EL (cell line): ENCODE measurements around the gene PRPSAP2.
"Not testable (repeated sequence)": the region's sequence is repeated elsewhere in the genome, so short reads cannot be mapped to it uniquely, and the experiment has no call there.

Experiments
- DNase-seq: peaks from one replicate; pipeline ENCODE4 v3.0.0-alpha.2; 2016

PRPSAP2 gene

GRCh38 chr17:18946536-18946935 is 88.6 kb downstream of the PRPSAP2 start:
- no peak for DNase-seq

DNA sequence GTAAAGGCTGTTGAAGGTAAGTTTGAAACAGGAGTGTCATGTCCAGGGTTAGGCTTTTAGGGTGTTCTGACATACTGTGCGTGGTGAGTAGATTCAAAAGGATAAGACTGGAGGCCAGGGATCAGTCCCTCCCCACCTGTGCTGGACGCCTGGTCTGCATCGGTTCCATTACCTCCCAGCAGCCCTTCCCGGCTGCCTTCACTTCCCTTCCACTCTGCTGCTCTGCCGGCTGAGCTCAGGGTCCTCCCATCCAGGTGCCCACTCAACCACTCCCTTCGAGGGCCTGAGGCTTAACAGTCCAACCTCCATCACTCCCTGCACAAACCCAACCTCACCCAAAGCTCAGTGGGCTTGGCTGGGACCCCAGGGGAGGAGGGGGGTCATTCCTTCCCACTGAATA is 89.9 kb downstream of the PRPSAP2 start:
- DNase-seq = no peak

GRCh38 chr17:18948476-18949006 is 90.6 kb downstream of the PRPSAP2 start:
- DNase-seq = no peak

- no peak for DNase-seq
Measured at GRCh38 chr17:18949566-18949965, 91.6 kb downstream of the PRPSAP2 start.

- DNase-seq = no peak
Measured at GRCh38 chr17:18950346-18950745, 92.4 kb downstream of the PRPSAP2 start.

DNA sequence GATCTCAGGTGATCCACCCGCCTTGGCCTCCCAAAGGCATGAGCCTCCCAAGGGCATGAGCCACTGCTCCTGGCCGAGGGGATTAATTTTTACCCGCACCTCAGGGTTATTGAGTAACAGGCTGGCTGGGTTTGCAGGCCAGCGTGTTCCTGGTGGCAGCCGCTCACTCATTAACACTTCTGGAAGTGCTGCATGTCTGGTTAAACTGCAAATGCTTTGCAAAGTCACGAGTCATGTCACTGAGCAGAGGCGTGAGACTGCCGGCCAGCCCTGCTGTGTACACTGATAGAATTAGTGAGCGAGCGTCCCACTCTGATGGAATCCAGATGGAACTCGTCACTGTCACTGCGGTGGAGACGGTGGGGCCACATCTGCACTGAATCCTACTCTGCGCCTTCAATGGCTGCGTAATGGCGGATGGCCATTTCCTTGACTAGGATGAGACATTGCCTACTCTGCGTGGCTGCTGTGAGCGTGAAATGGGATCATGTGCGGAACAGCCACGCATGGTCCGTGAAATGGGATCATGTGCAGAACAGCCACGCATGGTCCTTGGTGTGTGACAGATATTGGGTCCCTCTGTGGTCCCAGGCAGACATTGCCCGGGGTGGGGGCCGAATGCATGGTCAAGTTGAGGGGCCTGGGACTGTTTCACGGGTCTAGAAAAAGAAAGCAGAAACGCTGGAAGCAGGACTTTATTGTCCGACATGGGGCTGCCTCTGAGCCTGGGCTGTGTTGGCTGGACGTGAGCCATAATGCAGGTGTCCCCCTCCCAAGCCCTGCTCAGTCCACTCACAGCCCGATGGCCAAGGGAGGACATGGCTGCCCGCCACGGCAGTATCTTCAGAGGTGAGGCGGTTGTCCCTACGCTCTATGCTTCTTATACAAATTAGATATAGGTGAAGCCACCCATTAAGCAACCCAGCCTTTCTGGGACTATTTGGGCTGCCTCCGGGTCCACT is 93.3 kb downstream of the PRPSAP2 start:
- DNase-seq = no peak

DNA sequence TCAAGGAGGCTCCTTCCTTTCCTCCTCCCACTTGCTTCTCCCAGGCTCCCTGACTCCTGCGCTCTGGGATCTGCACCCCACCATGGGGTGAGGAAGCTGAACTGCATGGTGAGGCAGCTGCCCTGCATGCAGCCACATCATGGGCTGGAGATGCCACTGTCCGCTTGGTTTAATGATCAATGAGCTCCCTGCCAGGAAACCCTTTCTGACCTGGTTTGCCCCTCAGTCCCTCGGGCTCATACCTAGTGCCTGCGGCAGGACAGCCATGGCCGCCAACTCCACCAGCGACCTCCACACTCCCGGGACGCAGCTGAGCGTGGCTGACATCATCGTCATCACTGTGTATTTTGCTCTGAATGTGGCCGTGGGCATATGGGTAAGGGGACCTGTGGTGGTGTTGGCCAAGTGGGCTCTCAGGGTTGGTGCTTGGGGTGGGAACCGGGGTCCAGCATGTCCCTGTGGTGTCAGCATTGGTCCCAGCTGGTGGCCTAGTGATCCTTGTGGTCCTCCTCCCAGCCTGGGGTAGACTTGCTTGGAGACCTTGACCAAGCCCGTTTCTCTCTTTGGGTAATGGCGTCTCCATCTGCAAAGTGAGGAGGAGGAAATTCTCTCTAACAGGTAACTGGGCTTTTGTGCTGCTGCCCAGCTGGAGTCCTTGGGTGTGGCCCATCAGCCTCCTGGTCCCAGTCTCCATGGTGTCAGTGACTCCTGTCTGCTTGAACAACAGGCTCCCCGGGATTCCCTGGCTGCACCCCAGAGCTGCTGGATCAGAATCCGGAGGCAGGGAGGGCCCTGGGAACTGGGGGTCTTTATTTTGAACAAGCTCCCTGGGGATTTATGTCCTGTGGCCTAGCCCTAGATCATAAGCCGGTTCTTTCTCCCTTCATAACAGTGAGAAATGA is 94.3 kb downstream of the PRPSAP2 start, which contains the start of gene SLC5A10:
SLC5A10 (plus strand) TSS at position 225 of the 902 bp plus-strand sequence; CDS start at position 266, 41 bp downstream.
- DNase-seq = no peak

- DNase-seq = no peak
Measured at GRCh38 chr17:18953231-18953728, 95.3 kb downstream of the PRPSAP2 start.

DNA sequence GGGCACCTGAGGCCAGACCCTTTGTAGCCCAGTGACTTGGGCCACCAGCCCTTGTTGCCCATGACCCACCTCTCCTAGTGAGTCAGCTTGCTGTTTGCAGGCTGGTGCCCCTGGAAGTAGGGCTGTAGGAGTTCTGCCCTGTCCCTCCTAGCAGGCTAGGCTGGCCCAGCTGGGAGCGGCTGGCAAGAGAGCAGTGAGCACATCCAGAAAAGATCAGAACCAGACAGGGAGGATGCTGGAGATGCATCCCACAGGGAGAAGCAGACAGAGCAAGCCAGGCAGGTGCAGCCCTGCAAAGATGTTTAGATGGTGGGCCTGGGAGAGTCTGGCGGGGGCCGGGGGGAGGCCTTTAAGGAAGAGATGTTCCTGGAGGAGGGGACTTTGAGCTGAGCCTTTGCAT is 96.4 kb downstream of the PRPSAP2 start:
- no peak for DNase-seq

- DNase-seq = no peak
Measured at GRCh38 chr17:18955009-18955408, 97.1 kb downstream of the PRPSAP2 start.

DNA sequence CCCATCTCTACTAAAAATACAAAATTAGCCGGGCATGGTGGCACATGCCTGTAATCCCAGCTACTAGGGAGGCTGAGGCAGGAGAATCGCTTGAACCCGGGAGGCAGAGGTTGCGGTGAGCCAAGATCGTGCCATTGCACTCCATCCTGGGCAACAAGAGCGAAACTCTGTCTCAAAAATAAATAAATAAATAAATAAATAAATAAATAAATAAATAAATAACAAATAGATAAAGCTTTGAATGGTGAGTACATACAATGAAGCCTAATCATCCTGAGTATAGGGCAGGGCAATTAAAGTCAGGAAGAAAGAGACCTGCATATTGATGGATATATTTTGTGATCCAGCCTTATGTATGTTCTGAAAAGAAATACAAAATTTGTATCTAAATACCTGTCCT is 98.1 kb downstream of the PRPSAP2 start:
- DNase-seq = not testable (repeated sequence)

GRCh38 chr17:18956581-18956980 is 98.7 kb downstream of the PRPSAP2 start:
- DNase-seq = no peak

DNA sequence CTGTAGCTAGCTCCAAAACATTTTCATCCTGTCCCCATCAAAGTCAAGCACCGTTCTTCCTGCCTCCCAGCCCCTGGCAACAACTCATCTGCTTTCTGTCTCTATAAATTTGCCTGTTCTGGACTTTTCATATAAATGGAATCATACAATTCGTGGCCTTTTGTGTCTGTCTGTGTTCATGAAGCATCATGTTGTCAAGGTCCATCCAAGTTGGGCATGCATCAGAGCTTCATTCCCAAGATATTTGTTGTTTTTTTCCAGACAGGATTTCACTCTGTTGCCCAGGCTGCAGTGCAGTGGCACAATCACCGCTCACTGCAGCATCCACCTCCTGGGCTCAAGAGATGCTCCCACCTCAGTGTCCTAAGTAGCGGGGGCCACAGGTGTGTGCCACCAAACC is 99.9 kb downstream of the PRPSAP2 start:
- no peak for DNase-seq

- DNase-seq = no peak
Measured at GRCh38 chr17:18958611-18959010, 100.7 kb downstream of the PRPSAP2 start.

- DNase-seq = no peak
Measured at GRCh38 chr17:18959071-18959844, 101.3 kb downstream of the PRPSAP2 start.

- DNase-seq = no peak
Measured at GRCh38 chr17:18959845-18960240, 101.9 kb downstream of the PRPSAP2 start.

DNA sequence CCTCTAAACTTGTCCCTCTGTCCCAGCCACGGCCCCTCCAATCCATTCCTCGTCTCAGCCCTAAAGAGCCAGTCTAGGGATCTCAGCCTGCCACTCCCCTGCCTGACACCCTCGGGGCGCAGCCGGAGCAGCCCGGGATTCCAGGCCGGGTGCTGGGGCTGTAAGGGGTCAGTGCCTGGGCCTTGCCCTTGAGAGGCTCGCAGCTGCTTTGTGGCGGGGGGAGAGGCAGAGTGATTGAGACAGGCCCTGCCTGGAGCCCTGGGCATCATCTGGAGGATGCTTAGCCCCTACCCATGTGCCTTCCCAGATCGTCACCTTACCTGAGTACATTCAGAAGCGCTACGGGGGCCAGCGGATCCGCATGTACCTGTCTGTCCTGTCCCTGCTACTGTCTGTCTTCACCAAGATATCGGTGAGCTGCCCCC is 102.3 kb downstream of the PRPSAP2 start:
- DNase-seq = no peak

DNA sequence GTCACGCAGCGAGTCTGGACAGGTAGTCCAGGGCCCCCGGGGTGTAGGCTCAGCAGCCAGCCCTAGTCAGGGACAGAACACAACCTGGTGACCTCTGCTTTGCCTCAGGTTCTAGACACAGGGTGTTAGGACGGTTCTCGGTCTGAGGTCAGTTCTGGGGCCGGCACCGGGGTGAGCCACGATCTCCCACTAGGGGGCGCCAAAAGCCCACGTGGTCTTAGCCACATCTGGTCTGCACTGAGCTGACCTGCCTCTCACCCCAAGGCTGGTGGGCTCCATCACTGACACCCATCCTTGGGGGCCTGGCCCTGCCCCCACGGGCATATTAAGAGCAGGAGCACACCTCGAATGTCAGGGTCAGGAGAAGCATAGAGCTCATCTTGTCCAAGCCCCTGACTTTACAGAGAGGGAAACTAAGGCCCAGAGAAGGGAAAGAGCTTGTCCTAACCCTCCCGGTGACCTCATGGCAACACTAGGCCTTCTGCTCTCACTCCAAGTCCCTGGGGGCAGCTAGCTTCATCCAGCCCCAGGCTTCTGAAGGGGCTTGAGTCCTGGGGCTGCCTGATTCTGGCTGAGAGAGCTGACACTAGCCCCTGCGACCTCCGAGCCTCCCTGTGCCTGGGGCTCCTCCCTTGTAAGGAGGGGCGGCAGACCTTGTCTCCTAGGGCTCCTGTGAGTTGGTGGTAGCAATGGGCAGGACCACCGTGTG is 103.0 kb downstream of the PRPSAP2 start:
- peak; percentile 68 for DNase-seq

DNA sequence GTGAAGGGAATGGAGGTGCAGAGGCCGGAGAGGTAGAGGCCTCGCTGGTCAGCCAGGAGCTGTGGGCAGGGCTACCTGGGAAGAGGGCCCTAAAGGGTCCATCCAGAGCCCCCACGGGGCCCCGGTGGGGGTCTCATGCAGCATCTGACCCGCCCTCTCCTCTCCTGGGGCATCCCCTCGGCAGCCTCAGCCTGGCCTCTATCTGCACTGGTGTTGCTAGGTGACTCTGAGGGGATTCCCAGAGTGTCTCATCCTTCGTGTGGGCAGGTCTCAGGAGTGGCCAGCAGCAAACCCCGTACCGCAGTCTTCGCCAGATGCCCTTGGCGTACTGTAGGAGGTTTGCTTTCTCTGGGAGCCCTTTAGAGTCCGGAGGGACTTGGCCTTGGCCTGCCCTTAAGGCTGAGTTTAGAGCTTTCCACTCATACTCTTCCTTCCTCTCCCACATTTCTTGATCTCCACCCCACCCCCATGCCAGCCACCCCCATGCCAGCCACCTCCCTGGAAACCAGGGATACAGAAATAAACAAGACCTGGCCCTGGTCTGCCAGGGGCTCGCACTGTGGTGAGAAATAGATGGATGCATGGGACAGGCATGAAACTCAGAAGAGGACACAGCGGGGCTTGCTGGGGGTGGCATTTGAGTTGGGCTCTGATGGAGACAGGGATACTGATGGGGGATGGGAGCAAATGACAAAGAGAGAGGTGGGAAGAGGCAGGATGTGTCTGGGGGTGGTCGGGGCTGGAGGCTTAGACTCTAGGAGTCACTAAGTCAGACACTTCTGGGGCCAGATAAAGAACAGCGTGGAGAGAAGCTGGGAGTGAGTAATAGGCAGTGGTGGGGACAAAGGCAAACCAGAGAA is 103.9 kb downstream of the PRPSAP2 start:
- peak; percentile 25 for DNase-seq

GRCh38 chr17:18962494-18962815 is 104.5 kb downstream of the PRPSAP2 start:
- no peak for DNase-seq
